NCI-H510A (cell line): ENCODE data around the gene UROC1.

Experiments
- DNase-seq: peaks from one replicate; lab custom pipeline; 2025; lab: John Stamatoyannopoulos, UW

Gene UROC1

DNA sequence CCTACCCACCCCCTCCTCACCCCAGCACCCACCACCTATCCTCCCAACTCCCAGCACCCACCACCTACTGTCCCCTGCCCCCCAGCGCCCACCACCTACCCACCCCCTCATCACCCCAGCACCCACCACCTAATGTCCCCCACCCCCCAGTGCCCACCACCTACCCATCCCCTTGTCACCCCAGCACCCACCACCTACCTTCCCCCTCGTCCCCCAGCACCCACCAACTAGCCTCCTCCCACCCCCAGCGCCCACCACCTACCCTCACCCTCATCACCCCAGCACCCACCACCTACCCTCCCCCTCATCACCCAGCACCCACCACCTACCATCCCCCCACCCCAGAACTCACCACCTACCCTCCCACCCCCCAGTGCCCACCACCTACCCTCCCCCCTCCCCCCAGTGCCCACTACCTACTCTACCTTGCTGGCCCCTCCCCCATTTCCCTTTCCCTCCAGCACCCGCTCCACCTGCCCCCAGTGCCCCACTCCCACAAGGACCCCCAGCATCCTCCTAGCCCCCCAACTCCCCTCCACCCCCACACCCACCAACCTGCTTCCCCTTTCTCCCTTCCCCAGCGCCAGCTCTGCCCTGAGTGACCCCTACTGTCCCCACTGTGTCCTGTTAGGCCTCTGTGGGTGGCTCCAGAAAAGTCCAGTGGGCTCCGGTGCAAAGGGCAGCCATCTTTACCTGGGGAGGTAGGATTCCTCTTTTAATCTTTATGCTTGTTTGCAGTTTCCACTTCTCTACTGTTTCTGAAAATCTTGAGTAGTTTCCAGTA, 1.2 kb downstream of the UROC1 start:
- no peak for DNase-seq

DNA sequence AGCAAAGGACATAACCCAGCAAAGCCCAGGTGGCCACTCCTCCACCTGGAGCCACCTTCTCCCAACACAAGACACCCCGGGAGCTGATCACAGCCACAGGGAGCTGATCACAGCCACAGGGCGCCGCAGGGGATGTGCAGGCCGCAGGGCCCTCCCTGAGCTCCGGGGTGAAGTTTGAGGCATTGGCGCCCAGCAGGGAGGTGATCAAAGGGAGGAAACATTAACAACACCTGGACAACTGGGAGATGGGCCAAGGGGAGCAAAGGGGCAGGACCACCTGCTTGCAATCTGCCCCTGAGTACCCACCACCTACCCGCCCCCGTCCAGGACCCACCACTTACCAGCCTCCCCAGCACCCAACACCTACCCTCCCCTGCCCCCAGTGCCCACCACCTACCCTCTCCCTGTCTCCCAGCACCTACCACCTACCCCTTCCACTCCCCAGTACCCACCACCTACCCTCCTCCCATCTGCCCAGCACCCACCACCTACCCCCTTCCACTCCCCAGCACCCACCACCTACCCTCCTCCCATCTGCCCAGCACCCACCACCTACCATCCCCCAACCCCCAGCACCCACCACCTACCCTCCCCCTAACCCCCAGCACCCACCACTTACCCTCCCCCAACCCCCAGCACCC, 2.4 kb downstream of the UROC1 start:
- DNase-seq = no peak

DNA sequence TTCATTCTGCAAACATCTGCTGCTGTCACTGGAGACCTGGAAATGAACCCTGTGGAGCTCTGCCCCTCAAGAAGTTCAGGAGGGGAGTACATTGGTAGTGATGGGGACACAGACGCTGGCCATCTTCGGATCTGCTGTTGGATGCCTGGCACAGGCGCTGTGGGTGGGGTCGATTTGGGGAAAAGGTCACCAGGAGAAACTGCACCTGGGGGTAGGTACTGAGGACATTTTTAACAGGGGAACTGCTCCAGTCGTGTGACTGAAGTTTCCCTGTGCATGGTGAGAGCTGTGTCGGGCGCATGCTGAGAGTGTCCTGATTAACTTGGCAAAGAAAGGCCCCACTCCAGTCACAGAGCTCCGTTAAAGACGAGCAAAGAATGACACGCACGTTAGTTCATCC, 3.4 kb downstream of the UROC1 start:
- DNase-seq = no peak

DNA sequence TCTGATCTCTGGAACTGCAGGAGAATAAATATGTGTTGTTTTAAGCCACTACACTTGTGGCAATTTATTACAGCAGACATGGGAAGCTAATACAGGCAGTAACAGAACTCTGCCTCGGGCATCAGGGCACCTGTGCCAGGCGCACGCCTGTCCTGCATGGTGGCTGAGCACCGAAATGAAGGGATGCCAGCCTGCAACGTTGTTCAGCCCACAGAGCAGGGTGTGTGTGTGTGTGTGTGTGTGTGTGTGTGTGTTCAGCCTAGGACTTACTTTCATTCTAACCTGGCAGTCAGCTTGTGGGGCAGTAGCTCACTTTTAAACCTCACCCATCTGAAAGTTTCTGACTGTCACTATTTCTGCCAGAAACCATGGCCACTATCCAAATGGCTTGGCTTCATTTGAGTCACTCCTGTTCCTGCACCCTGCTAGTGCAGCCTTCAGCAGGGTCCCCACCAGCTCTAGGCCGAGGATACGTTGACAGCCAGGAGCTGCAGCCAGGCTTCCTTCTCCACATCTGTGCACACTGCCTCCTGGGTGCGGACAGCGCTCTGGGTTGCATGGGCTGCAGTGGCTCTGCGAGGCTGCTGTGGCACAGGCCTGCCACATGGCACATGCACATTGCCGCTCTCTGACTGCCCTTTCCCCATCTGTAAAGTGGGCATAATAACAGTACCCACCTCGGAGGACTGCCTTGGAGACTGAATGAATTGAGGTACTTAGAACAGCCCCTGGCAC, 4.5 kb downstream of the UROC1 start:
- no peak for DNase-seq

DNA sequence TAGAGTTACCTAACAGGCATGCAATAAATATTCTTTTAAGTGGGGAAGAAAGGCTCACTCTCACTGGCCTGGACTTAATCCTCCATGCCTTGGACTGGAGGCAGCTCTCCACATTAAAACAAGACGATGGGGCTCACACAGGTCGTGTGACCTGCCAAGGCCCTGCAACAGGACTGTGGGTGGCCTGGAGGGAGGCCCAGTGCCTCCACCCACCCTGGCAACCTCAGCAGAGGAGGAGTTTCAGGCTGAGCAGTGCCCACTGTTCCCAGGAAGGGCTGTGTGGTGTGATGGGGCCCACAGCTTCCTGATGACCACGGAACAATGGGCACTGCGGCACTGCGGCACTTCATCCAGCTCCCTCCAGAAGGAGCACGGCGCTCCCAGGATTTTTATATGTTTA, 5.5 kb downstream of the UROC1 start:
- no peak for DNase-seq

DNA sequence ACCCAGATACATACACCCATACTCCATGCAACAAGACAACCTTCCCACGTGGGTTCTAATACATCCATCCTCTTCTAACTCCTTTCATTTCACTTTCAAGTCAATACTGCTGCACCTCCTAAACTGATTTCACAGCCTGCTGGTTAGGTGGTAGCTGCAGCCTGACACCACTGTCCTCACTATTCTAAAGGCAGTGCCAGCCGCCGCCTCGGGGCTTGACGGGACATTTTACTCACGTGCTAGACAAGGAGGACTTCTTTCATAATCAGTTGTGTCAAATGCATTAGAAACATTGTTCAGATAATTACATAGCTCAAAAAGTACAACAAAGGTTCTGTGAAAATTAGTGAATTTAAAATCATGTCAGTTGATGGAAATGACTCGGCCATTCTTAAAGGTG, 6.3 kb downstream of the UROC1 start:
- no peak for DNase-seq

DNA sequence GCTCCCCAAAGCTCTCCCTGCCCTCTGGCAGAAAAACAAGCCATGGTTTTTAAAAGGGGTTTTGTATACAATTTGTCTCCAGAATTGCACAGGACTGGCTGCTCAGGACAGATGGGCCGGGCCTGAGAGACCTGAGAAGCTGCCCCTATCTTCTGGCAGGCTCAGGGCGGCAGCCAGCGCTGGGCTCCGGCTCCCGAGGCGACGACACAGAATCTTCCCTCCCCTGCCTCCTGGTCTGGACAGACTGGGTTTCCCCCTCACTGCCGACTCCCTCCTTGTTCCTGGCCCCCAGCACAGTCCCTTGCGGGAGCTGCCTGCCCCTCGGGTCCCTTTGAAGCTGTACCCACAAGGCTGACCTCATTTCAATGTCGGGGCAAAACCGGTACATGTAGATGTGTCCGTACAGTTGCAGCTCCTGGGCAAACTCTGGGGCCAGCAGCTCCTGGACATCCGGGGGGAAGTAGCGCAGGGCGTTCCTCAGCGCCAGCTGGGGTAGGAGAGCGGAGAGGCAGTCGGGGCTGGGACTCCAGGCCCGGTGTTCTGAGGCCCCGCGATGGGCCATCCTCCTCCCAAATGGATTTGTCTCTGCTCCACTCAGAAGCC, 7.2 kb downstream of the UROC1 start:
- no peak for DNase-seq

DNA sequence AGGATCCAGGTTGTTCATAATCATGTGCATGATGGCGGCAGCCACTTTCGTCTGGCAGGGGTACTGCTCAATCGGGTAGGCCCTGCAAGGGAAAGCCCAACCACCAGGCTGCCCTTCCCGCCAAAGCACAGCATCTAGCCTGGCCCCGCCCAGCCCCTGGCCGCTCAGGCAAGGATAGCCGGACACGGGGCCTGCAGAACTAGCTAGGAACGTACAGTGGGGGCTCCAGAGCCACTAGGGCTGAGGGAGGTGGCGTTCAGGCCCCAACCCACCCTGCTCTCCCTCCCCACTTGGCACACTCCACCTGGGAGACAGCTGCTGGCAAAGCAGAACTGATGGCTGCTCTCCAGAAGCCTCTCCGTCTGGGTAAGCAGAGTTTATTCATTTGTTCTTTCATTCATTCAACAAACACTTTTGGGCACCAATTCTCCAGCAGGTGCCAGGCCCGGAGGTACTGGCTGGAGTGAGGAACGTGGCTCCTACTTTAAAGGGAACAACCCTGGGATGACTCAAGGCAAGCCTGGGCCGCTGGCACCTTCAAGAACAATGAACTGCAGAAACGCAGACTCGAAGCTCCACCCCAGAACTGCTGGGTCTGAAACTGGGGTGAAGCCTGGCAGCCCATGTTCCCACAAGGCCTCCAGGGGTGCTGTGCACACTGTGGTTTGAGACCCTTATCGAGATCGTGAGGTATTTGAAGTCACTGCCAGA, 7.8 kb downstream of the UROC1 start:
- DNase-seq = no peak

DNA sequence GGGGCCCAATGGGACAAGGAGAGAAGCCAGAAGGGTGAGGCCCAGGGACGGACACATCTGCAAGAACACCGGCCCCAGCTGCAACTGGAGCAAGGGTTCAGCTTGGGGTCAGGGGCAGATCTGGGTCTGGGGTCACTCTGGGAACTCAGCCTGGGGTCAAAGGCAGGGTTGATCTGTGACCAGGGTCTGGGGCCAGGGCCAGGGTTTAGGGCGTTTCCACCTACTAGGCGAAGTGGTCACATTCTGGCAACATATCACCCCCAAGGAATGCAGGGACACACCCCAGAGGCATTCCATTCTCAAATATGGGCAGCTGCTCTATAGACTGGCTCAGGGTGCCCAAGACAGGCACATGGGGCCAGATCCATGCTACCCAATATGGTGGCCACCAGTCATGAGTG, 9.0 kb downstream of the UROC1 start:
- no peak for DNase-seq

DNA sequence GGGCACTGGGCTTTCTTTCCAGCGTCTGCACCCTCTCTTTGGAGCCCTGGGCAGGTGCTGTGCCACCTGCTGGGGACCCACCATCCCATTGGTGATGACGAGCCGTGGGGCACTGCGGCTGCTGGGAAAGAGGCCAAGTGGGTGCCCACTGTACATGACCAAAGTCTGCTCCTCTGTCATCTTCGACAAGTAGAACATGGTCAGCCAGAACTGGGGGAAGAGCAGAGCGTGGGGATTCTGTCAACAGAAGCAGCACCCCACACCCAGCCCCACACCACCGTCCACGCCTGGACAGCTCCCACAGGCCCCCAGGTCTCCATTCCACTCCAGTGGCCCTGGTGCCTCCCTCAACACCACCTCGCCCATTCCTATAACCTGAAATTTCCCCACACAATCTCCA, 9.7 kb downstream of the UROC1 start:
- DNase-seq = no peak

DNA sequence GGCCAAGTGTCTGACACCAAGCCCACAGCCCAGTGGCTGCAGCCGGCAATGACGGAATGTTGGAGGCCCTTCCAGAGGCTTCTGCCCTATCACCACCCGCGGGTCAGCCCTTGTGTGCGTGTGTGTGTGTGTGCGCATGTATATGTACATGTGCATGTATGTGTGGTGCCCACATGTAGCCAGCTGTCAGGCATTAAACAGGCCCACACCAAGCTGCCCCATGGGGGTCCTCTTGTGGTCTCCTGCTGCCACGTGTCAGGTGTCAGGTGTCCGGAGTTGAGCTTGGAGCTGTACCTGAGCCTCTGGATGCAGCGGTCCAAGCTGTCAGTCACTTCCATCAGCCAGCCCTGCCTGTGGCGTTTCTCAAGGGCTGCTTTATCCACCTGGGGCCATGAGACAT, 13.9 kb downstream of the UROC1 start:
- no peak for DNase-seq

DNA sequence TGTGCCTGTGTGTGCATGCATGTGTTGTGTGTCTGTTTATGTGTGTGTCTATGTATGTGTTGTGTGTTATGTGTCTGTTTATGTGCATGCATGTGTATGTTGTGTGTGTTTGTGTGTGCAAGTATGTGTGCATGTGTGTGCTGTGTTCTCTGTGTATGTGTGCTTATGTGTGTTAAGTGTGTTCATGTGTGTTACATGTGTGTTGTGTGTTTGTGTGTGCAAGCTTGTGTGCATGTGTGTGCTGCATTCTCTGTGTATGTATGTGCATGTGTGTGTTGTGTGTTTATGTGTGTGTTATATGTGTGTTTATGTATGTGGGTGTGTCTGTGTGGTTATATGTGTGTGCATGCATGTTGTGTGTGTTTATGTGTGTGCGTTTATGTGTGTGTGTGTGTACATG, 14.9 kb downstream of the UROC1 start:
- DNase-seq = no peak

DNA sequence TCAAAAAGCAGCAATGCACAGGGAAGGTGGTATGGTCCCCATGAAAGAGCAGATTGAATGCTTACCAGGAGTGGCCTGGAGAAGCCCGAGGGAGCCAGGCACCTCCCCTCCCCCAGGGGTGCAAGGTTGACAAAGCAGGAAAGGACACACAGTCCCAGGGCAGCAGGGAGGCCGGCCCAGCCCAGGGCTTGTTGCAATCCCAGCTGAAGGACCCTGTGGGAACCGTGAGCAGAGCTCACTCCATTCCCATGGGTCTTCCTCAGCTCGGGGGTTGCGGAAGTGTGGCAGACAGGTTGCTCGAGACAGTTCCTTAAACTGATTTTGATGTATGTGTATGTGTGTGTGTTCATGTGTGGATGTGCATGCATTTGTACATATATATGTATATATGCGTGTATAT, 15.8 kb downstream of the UROC1 start:
- DNase-seq = no peak

DNA sequence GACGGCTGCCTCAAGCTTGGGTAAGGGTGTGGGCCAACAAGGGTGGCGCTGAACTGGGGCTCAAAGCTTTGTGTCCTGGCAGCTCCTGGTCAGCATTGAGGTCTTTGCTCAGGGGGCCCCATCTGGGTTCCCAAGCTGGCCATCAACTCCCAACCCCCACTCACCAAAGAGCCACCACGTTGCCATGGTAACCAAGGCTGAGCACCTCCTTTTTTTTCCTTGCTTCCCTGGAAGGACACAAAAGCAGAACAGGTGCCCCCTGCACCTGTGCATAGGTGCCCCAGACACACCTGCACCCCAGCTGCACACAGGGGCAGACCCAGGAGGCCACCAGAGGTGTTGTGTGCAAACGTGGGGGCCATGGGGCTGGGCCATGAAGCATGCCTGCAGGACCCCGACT, 16.5 kb downstream of the UROC1 start:
- DNase-seq = no peak

DNA sequence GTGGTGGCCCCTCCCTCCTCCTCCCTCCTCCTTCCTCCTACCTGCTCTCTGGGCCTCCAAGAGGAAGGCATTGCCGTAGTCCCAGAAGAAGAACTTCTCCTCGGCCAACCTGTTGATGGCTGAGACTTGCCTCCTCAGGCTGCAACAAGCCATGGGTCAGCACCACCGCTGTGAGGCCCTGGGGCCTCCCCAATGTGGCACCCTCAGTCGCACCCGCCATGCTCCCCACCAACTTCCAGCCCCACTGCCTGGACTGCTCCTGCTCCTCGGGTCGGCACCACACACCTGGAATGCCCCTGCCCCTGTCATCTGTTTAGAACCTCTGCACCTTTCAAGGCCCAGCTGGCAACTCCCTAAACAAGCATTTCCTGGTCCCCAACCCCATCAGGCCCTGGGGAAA, 17.6 kb downstream of the UROC1 start:
- no peak for DNase-seq

DNA sequence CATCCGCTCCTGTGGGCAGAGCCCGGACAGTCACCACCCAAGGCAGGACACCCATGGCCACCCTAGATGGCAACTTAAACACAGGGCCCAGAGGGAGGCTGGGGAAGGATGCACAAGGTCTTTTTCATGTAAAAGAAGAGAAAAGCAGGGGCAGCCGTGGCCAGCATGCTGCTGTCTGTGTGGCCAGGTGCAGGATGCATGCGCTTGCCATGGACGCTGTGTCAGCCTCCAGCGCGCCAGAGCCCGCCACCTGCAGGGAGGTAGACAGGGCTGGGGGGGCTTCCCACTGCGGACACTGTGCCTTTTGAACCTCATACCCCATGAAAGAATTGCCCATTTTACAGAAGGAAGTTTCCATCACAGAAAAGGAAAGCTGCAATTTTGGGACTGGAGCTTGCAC, 18.2 kb downstream of the UROC1 start:
- DNase-seq = no peak

DNA sequence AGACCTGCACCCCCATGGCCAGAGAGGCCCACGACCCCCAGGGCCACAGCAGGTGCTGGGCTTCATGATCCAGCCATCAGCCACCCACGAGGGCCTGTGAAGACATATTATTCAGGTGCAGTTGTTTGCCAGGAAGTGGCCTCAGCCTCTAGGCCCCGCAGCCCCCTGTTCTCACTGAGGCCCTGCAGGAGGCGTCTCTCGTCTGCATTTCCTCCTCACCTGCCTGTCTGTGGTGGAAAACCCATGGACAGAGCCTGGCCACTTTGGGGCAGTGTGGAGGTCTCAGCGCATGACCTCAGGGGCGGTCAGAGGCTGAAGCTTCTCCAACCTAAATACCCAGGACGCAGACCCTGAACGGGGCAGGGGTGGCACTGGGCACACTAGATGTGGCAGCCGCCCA, 18.6 kb downstream of the UROC1 start:
- DNase-seq = no peak

DNA sequence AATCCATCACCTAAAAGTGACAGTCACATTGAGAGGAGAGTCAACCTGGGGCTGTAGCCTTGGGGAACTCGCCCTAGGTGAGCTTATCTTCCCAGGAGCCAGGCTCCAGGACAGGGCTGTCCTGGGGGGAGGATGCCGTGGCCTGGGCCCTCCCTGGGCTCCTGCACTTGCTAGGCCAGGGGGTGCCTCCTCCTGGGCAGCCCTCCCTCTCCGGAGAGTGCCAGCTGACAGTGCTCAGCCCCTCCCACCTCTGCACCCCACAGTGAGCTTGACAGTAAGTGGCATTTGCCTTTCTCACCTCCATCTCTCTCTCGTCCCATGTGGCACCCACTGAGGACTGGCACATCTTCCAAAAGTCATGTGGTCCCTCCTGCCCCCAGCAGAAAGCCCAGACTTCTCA, 19.1 kb downstream of the UROC1 start:
- DNase-seq = no peak

DNA sequence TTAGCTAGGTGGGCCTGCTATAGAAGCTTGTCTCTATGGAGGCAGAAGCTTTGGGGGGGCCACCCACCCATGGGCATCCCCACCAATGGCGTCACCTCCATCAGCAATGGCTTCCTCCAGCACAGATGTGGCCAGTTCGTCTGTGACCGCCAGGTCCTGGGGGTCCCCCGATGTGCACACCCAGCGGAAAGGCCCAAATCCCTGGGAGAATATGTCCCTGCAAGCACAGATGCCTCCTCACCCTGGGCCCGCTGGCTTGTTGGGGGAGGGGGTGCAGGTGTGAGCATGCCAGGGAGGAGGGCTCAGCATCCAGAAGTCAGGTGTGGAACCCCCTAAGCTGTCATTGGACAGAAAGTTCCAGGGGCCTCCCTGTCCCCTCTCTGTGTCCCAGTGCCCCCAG, 19.6 kb downstream of the UROC1 start:
- DNase-seq = no peak

DNA sequence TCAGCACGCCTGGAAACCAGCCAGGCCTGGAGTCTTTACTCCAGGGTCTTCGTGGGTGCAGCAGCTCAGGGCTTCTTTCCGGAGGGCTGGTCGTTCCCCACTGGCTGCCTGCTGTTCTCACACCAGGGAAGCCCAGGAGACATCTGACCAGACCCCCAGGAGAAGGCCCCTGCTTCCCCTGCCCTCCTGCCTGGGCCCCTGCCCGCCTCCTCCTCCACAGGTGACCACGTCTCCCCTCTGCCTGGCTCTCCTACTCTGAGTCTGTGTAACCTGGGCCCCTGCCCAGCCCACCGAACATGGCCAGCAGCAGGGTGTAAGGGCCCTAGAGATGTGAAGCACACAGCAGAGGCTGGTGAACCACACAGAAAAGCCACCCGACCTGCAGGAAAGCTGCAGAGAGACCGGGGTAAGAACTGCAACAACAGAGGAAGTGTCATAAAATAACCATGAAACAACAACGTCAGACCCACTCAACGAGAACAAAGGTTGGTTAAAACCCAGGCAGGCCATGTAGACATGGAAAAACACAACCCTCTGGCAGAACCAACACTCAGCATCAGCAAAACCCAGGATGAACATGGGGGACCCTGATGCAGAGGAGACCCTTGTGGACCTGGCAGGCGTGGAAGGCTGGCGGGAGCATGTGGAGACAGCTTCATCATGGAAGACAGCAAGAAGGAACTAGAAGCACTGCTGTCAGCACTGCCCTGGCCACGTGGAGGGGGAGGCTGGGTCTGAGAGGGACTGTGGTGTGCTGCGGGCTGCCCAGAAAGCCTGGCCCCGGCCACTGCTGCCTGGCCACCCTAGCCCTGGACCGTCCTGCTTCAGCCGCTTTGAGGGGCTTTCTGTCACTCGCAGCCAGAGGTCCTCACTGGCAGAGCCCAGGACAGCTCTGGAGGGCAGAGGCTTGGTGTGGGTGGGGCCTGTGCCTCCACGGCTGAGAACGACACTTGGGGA, 20.4 kb downstream of the UROC1 start:
- DNase-seq = no peak

DNA sequence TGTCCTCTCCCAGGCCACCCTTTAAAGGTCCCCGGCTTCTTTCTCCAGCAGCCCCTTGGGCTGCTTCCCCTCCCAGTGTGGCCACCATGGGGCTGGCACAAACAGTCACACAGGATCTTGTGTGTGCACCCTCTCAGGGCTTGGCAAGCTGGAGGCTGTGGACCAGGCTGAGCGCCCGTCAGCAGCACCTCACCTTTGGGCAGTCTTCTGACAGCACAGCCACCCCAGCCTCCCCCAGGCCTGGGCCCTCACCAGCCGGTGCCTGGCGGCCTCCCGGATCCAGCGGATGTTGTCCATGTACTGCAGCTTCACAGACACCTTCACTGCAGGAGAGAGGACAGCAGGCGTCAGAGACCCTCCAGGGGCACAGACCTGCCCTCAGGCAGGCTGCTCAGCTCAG, 21.8 kb downstream of the UROC1 start:
- DNase-seq = no peak
